Epithelial cell of proximal tubule (primary cell): ENCODE results near the gene TOMM34. TPM values are rescaled to one million over a fixed set of nuclear protein-coding genes. Genes with fewer than 3 reads are reported as not detected.

ENCODE experiments used
- DNase-seq: peaks from one replicate; pipeline ENCODE4 v3.0.0-alpha.2; 2011; ENCODE audit warnings: low read depth
- H3K4me3 ChIP-seq: 2 replicates; pipeline ENCODE4 v1.5.1; 2011; ENCODE audit warnings: low read depth, mild to moderate bottlenecking, low read length
- total RNA-seq: library from RNA; depleted of rRNA; stranded (reverse); fragments of >200 nt; gene quantifications from 2 replicates; pipeline ENCODE4 v1.2.3, GENCODE V29; 2015
- TF ChIP-seq, protein P1 (sequence below): conservative IDR thresholded peaks from 2 replicates; pipeline ENCODE4 v1.5.1; 2012; ENCODE audit warnings: low read depth, mild to moderate bottlenecking, low read length

Gene TOMM34
- total RNA-seq, 1 donor from 2014 or later = 74.3 TPM

DNA sequence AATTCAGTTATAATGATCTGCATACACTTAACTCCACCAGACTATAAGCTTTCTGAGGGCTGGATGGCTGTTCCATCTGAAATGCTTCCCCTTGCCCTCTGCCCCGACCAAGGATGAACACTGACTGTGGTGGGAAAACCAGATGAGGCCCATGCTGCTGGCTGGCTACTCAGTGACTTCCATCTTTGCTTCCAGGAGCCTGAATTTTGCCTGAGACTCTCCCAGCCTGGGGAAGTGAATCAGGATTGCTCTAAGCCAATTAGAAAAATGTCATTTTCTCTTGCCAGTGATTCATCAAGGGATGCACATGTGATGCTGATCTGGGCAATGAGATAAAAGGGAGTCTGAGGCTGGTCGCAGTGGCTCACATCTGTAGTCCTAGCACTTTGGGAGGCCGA, 1.7 kb upstream of the TOMM34 start:
- H3K4me3 ChIP-seq = no peak overlapping the region
- no peak for DNase-seq
- TF ChIP-seq, protein P1, sequence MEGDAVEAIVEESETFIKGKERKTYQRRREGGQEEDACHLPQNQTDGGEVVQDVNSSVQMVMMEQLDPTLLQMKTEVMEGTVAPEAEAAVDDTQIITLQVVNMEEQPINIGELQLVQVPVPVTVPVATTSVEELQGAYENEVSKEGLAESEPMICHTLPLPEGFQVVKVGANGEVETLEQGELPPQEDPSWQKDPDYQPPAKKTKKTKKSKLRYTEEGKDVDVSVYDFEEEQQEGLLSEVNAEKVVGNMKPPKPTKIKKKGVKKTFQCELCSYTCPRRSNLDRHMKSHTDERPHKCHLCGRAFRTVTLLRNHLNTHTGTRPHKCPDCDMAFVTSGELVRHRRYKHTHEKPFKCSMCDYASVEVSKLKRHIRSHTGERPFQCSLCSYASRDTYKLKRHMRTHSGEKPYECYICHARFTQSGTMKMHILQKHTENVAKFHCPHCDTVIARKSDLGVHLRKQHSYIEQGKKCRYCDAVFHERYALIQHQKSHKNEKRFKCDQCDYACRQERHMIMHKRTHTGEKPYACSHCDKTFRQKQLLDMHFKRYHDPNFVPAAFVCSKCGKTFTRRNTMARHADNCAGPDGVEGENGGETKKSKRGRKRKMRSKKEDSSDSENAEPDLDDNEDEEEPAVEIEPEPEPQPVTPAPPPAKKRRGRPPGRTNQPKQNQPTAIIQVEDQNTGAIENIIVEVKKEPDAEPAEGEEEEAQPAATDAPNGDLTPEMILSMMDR = no peak

DNA sequence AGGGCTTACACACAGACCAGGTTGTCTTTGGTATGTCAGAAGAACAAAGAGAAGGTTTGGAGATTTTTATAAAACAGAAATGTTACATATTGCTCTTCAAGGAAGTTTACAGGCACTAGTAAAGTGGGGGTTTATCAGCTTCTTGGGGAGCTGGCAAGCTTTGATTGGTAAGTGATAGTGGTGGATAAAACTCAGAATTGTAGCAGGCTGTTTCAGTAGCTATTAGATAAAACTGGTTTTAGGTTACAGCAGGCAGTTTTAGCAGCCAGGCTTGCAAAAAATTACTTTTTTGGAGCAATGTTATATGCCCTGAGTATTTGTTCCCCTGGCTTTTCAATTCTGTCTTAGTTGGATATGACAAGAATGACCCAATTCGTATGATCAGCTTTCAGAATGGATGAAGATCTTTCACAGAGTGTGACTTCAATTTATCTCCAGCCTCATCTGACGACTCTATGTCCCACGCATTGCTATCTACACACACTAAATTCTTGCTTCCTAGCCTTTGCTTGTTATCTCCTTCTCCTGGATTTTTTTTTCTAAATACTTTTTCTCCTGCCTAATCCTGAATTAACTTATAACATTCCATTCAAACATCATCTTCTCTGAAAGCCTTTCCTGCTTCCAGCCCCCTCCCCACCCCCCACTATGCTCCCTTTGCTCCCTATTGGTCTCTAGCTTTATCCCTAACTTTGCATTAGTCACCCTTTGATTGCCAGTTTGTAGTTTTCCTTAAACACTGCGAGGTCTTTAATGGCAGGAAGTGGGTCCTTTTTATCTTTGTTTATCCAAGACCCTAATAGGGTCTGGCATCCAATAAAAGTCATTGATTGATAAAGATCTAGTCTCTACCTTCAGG, 1.0 kb upstream of the TOMM34 start:
- TF ChIP-seq, protein P1 = no peak
- DNase-seq = no peak
- no peak overlapping the region for H3K4me3 ChIP-seq

GRCh38 chr20:44959638-44960102, 527 bp downstream of the TOMM34 start:
- no peak for DNase-seq
- TF ChIP-seq, protein P1 = no peak
- H3K4me3 ChIP-seq = peak overlapping the region; percentile 84

- H3K4me3 ChIP-seq = peak overlapping the region; percentile 84
- no peak for DNase-seq
- TF ChIP-seq, protein P1 = no peak
These were observed 1.0 kb downstream of the TOMM34 start for GRCh38 chr20:44959082-44959637.

GRCh38 chr20:44958276-44958675, 1.9 kb downstream of the TOMM34 start:
- no peak for DNase-seq
- H3K4me3 ChIP-seq = no peak overlapping the region
- TF ChIP-seq, protein P1 = no peak

GRCh38 chr20:44956410-44956809, 3.8 kb downstream of the TOMM34 start:
- DNase-seq = no peak
- TF ChIP-seq, protein P1 = no peak
- H3K4me3 ChIP-seq = no peak overlapping the region

DNA sequence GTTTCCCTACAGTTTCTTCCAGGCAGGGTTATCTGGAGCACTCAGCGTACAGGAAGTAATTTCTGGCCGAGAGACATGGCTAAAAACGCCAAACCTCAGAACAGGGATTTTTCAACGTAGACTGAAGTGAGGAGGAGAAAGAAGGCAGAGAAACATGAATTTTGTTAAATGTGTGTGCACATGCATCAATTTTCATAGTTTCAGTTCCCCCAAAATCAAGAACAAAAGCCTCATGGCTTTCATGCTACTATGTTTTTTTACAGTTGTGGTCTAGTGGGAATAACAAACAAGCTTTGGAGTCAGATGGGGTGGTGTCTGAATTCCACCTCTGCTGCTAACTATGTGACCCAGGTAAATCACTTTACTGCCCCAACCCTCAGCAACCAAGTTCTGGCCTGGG, 4.9 kb downstream of the TOMM34 start:
- TF ChIP-seq, protein P1 = no peak
- no peak for DNase-seq
- H3K4me3 ChIP-seq = no peak overlapping the region
